Fibroblast of the conjunctiva (primary cell): Measurements from ENCODE around the gene SIDT1.
"Not testable (repeated sequence)": the region's sequence is repeated elsewhere in the genome, so short reads cannot be mapped to it uniquely, and the experiment has no call there.

ENCODE experiments used
- DNase-seq: peaks from one replicate; pipeline ENCODE4 v3.0.0-alpha.2; 2010; ENCODE audit warnings: low read depth

The SIDT1 gene

GRCh38 chr3:113634782-113635474 lies 102.6 kb downstream of the SIDT1 start:
- DNase-seq = no peak

- DNase-seq = not testable (repeated sequence)
These were observed 103.7 kb downstream of the SIDT1 start for GRCh38 chr3:113636034-113636433.

DNA sequence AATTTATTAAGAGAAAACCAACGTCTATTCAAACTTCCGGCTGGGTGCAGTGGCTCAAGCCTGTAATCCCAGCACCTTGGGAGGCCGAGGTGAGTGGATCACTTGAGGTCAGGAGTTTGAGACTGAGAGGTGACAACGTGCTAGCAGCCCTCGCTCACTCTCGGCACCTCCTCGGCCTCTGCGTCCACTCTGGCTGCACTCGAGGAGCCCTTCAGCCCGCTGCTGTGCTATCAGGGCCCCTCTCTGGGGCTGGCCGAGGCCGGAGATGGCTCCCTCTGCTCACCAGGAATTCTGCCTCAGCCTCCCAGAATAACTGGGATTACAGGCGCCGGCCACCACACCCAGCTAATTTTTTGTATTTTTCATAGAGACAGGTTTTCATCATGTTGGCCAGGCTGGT lies 105.4 kb downstream of the SIDT1 start:
- DNase-seq = no peak

DNA sequence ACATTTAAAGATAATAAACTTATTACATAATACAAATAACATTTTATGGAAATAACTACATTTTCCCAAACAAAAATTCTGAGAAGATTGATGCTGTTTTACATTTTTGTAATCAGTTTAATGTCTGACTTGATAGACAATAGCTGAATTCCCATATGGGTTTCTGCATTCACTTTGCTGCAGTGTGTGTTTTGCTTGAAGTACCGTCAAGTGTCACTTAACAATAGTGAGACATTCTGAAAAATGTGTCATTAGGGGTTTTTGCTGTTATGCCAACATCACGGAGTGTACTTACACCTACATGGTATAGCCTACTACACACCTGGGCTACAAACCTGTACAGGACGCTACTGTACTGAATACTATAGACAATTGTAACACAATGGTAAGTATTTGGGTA lies 106.6 kb downstream of the SIDT1 start:
- DNase-seq = no peak

- DNase-seq = no peak
These were observed 111.2 kb downstream of the SIDT1 start for GRCh38 chr3:113643583-113643982.

- DNase-seq = no peak
These were observed 116.2 kb downstream of the SIDT1 start for GRCh38 chr3:113648524-113648923.

DNA sequence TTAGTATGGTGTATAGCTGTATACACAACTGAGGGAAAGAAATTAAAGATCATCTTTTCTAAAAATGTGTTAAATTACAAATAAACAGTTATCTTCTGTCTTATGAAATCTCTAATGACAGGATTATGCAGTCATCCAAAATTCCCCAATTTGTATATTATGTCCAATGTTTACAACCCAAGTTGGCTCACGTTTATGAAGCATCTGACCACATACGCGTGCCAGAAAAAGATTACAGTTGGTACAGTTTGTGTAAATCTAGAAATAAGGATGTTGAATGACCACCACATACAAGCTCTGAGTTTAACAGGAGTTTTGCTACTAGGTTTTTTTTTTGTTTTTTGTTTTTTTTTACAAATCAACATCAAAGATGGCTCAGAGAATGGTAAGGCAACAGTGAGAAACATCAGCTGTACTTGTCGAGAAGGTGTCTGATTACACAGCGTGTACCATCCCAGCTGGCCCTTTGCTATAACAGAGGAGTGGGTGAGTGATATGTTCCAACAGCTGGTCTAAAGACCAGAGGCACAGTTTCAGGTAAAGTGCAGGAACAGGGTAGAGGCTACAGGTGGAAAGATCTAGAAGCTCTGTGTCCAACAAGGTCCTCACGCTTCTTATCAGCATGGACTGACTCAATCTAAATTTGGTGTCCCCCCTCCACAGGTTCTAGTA lies 117.0 kb downstream of the SIDT1 start:
- no peak for DNase-seq

DNA sequence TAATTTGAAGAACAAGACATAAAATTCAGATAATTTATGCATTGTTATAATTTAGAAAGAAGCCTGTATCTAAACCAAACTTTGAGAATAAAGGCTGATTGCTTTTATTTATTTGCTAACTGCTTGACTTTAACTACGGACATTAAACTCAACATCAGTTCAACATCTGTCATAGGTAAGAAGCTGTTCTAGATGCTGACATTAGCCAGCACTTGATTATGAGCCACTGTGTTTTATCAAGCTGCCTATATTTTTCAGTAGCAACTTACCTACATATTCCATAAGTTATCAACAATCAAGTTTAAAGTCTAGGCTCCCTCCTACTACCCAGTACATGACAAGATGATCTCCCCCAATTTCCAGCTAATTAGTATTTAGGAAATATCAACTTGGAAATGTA lies 122.0 kb downstream of the SIDT1 start:
- DNase-seq = no peak

DNA sequence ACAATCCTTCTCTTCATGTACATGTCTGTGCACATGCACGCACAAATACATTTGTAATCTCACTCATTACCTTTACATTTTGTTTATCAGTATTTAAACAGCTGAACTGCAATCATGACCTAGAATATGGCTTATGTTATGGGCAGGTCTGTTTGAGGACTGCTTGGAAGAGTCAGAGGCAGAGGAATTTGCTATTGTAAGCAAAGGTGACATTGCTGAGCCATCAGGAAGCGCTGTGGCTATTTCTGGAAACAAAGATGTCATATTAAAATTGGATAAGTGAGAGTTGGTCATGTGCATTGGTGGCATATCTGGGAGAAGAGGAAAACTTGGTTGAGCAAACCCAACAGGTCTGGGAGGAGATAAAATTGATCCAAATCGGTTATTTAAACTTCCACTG lies 122.5 kb downstream of the SIDT1 start:
- DNase-seq = no peak

DNA sequence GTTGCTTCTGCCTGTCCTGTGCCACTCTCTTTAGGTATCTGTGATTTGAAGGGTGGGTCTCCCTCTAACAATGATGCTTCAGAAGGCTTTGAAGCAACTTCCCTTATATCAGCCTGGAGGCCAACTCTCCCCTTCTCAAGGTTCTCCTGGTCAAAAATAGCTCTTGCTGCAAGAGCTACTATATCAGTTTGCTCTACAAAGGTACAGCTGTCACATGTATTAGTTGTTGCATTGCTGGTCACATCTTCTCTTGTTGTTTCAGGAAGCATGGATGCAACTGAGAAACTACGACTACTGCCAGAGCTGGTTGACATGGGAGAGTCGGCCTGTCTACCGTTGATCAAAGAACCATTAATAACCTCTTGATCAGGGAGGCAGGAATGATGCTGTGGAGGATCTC lies 125.8 kb downstream of the SIDT1 start:
- no peak for DNase-seq

- no peak for DNase-seq
These were observed 126.8 kb downstream of the SIDT1 start for GRCh38 chr3:113659101-113659541.

DNA sequence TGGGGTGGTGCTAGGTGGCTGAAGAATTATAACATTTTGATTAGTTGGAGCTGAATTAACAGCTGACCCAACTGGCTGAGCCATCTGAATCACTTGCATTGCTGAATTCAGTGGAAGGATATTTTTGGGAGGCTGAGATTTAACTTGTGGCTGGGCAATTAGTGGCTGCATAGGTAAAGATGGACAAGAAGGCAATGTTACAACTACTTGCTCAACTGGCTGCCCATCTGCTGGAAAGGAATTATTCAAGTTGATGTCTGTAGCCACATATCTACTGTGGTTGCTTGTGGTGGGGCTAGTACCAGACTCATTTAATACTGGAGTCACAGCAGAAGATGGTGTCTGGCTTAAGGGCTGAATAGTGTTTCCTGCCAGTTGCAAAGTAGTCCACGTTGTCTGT lies 127.6 kb downstream of the SIDT1 start:
- no peak for DNase-seq

DNA sequence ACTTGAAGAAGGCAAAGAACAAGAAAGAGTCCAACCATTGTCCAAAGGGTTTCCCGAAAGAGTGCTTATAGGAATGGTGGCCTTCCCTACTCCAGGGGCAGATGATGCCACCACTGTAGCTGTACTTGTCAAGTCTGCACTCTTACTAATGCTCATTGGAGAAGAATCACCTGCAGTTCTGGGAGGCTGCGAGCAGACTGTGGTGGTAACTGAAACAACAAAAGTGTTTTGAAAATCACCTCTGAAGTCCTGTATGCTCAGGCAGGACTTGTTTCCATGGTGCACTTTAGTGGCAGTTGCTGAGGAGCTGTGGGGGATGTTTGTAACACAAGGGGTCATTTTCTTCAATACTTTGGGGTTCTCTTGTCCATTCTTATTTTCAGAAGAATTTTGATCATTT lies 128.1 kb downstream of the SIDT1 start:
- no peak for DNase-seq

DNA sequence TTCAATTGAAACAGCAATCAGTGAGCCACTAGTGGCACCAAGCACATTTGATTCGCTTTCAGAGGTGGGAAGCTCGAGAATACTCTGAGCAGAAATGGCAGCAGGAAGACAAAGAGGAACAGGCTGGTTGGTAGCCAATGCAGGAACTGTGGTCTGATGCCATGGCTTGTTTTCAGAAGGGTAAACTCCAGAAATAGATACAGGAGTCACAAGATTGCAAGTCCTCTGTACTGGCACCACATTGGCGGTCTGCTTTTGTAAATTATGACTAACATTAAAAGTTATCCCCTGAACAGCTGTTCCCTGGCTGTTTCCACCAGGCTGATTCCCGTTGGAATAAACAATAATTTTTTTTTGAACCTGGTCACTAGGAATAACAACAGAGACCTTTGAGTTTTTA lies 128.5 kb downstream of the SIDT1 start:
- DNase-seq = no peak

DNA sequence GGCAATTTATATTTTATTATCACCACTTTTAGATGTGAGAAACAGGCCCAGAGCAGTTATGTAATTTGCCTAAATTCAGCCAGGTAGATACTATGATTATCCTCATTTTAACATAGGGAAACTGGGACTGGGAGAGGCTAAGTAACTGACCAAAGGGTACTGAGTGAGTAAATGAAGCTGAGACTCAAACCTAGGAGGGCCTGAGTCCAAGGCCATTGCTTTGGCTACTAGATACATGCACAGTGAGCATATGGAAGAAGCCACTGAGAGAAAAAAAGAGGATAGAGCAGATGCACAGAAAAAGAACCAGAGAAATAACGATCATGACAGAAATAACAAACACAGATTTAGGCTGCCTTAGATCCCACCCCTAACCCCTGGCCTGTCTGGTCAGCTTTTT lies 130.5 kb downstream of the SIDT1 start:
- no peak for DNase-seq

GRCh38 chr3:113663324-113663750 lies 131.0 kb downstream of the SIDT1 start:
- no peak for DNase-seq

DNA sequence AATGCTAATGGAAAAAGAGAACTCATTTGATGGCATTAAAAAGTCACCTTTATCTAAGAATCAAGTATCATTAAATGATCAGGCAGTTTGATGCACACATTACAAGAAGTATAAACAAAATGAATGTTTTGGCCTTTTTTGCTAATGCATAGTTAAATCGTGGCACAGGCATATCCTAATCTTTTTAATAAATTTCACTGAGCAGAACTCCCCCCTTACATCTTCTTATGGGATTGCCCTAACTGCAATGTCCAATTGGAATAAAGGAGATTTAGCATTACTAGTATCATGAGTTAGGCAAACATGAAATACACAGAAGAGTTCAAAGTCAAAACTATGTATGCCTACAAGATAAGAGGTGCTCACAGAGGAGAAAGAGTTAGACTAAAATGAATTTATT lies 131.4 kb downstream of the SIDT1 start:
- DNase-seq = no peak

DNA sequence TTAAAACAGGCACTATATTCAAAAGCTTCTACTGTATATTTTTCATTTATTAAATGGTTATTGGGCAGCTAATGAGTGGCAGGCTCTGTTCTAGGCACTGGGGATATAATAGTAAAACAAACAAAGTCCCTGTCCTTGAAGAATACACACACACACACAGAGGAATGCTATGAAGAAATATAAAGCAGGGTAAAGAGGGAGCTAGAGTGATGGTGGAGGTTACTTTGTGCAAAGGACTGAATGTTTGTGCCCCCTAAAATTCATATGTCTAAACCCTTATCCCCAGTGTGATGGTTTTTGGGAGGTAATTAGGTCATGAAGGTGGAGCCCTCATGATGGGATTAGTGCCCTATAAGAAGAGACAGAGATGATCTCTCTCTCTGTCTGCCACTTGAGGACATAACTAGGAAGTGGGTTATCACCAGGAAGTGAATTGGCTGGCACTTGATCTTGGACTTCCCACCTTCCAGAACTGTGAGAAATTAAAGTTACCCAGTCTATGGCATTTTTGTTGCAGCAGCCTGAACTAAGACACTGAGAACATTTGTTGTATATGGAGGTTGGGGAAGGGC lies 132.3 kb downstream of the SIDT1 start:
- no peak for DNase-seq

DNA sequence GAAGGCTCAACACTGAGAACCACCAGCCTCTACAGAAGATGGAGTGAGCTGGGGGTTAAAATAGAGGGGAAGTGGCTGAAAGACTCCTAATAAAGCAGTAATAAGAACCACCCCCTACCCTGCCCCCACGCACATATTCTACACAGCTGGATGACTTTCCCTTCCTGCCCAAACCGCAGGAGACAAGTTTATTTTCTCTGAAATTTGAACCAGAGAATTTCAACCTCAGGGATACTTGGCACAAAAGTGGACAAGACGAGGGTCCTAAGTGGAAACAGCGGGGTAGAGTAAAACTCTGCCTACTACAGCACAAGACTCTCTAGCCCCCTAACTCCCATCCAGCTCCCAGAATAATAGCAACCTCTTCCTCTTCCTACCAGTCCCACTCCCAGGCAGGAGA lies 135.7 kb downstream of the SIDT1 start:
- peak; percentile 16 for DNase-seq

DNA sequence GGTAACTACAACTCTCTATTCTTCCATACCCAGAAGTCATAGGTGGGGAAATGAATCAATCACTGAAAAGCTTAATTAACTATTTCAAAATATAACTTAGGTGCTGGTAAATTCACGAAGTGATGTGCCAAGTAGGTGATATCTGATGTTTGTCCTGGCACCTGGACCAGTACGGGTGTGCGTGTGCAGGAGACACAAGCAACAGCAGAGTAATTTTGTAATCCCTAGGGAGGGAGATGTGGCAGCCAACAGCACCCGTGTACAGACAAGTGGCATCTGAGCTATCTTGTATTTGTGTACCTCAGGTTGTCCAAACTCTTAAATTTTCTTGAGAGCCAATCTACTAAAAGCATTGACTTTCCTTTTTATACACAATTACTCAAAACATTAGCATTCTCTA lies 141.2 kb downstream of the SIDT1 start:
- no peak for DNase-seq

DNA sequence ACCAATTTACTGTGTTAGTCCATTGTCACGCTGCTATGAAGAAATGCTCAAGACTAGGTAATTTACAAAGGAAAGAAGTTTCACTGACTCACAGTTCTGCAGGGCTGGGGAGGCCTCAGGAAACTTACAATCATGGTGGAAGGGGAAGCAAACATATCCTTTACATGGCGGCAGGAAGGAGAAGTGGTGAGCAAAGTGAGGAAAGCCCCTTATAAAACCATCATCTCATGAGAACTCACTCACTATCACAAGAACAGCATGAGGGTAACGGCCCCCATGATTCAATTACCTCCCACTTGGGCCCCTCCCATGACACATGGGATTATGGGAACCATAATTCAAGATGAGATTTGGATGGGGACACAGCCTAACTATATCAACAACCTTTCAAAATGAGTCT lies 143.9 kb downstream of the SIDT1 start:
- DNase-seq = no peak

- no peak for DNase-seq
These were observed 145.4 kb downstream of the SIDT1 start for GRCh38 chr3:113677737-113678136.

GRCh38 chr3:113678773-113679172 lies 146.4 kb downstream of the SIDT1 start:
- DNase-seq = no peak
